Islet of Langerhans (tissue), 1 donor: ENCODE measurements around the gene PEX14.

Experiments used
- FAIRE-seq: peaks from one replicate; lab custom pipeline; 2011; peaks lifted over from hg19 to GRCh38; lab: Jason Lieb, UNC

The PEX14 gene

DNA sequence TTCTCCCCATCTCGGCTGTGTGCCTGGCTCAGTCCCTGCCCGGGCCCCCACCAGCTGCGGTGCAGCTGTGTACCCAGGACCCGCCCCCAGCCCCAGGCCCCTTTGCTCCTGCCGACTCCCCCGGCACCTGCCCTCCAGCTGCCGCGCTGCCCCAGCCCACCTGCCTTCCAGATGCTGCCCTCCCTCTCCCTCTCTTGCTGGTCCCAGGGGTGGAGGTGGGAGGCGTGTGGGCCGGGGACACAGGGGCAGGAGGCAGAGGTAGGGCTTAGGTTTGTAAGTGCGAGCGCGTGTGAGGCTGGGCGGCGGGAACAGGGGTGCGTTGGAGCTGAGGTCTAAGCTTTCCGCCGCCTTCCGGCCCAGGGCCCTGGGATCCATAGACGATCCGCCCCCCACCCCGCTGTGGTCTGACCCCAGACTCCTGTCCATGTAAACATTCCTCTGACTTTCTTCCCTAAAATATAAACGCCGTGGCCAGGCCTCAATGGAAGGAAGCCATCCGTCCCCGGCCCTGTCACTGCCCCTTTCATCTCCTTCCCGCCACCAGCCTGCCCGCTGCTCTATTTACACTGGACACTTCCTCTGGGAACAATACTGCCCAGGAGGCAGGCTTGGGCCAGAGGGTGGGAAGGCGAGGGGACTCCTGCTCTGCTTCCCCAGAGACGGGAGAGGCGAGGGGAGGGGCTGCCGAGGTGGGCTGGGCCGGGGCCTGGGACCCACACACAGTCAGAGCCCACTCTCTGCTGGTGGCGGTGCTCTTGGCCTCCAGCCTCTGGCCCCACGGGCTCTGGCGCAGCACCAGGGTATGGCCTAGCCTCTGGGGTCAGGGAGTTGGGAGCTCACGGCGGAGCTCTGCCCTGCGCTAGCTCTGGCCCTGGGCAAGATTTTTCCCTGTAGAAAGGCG, 193.4 kb downstream of the PEX14 start:
- no peak for FAIRE-seq

DNA sequence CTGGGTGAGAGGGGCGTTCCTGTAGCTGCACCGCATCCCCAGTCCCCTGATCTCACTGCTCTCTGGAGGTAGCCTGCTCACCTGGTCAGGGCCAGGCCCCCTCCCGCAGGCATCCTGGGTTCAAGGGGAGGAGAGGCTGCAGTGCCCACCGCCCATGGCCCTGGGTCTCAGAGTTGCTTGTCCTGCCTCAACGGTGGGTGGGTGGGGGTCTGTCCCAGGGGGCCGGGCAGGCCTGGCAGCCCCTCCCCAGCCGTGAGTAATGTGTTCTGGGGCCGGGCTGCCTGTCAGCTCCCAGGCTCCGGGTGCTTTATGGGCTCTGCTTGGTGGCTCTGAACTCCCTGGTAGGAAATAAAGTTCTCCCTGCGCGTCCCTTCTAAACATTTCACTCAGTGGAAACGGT, 194.8 kb downstream of the PEX14 start:
- FAIRE-seq, result no peak

DNA sequence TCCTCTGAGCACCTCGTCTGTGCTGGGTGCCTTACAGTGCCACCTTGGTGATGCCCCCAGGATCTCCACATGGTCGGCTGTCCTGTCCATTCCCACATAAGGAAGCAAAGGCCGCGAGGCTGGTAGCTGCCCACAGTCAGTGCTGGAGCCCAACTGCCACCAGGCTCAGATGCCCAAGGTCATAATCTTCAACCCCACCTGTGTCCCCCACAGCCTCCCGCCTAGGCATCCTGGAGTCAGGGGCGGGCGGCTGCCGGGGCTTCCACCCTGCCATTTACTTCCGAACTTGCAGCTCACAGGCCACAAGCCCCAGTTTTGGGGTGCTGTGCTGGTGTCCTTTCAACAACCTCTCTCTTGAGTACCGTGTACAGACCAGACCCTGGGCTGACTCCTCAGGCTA, 195.4 kb downstream of the PEX14 start:
- no peak for FAIRE-seq

DNA sequence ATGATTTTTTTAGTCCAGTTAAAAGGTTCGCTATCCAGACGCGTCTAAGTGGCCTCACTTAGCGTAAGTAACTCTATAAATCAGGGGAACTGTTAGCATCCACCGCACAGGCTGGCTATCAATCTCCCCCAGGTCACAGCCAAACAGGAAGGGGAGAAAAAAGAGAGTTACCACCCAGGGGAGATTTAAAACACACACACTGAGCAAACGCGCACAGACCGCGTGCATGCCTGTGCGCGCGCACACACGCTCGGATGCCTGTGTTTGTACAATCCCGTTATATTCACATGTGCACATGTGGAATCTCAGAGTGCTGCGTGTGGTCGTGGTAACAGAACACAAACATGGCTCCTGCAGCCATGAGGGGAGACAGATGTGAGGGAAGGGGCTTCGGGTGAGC, 196.3 kb downstream of the PEX14 start:
- FAIRE-seq, result no peak

DNA sequence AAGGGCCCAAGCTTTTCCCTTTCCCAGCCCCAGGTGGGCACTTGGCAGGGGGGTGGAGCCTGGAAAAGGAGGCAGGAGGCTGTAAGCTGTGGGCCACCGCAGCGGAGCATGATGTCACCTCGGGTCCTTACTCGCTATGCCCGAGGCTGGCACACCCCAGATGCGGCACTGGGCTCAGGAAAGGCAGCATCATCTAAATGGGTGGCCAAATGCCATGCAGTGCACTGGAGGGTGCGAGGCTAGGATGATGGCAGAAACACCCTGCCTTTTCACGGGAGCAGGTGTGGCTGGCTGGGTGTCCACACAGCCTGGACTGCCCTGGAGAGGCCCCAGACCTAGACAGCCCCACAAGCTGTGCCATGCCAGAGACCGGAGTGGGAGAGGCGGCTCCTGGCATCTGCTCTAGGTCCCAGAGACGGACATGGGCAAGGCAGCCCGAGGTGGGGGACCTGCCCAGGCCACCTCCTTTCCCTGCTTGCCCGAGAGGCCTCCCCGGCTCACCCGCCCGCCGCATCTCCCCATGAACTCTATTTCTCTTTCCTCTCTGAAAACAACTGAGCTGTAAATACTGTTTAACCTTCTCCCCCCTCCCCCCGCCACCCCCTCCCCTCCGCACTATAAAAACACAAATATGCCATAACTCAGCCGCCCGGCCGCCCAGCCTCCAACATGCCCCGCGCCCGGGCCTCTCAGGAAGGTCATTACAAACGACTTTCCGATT, 197.0 kb downstream of the PEX14 start:
- no peak for FAIRE-seq

DNA sequence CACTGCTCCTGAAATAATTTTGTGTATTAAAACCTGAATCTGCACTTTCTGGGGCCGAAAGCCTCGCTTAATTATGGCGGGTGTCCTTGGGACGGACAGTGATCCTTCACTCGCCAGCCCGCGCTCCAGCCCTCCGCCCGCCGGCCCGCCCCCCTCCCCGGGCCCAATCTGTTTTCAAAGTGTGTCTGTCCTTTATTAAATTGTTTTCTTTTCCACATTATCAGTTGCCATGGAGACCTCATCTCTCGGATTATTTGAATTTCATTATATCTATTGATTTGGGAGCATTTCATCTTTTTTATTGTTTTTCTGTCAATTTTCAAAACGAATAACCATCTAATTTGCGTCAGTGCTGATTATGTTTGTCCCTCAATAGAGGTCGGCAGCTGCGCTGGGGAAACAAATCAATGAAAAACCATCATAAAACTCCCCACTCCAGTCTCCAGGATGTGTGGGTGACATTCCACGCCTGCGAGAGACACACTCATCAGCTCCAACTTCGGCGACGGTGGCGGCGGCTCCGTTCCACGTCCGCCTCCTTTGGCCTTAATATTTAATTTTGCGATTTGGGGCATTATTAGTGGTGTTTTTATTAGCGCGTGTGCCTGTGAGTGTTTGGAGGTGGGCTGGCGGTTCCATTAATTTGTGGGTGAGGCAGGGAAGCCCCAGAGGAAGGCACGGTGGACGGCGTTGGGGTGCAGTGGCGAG, 197.7 kb downstream of the PEX14 start:
- FAIRE-seq, result no peak

DNA sequence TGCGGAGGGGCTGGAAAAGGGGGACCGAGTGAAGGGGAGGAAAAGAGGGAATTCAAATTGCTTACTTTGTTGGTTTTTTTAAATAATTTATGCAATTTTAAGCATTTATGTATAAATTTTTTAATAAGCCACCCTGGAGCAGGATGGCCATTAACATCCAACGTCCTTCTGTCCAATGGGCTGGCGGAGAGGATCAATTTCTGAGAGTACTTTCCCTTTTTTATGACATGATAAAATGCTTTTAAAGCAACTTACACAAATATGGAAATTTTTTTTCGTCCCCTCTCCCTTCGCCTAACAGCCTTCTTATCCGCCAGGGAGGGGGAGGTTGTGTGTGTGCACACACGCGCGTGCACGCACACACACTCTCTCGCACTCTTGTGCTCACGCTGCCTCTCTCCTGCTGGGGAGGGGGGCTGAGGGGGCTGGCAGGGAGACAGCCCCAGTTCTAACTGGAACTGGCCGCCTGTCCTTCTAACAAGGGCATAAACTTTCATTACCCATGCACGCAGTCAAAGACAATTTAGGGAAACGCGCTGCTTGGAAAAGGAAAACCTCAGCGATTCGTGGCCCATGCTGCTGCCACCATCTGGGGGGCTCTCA, 198.5 kb downstream of the PEX14 start:
- no peak for FAIRE-seq

DNA sequence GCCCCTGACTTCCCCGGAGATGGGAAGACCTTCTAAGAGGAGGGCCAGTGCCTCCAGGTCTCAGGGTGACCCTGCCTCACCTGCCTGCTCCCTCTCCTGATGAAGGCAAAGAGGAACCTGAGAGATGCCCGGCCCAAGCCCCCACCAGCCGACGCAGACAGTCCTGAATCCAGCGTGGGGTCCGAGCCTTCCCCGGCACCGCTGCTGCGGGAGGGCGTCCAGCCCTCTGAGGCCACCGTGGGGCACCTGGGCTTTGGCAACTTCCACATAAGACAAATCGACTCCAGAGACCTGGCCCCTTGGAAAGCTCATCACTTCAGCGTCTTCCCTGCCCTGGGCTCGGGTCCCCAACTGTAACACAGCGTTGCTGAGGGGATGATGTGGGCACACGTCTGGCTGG, 199.5 kb downstream of the PEX14 start:
- no peak for FAIRE-seq

DNA sequence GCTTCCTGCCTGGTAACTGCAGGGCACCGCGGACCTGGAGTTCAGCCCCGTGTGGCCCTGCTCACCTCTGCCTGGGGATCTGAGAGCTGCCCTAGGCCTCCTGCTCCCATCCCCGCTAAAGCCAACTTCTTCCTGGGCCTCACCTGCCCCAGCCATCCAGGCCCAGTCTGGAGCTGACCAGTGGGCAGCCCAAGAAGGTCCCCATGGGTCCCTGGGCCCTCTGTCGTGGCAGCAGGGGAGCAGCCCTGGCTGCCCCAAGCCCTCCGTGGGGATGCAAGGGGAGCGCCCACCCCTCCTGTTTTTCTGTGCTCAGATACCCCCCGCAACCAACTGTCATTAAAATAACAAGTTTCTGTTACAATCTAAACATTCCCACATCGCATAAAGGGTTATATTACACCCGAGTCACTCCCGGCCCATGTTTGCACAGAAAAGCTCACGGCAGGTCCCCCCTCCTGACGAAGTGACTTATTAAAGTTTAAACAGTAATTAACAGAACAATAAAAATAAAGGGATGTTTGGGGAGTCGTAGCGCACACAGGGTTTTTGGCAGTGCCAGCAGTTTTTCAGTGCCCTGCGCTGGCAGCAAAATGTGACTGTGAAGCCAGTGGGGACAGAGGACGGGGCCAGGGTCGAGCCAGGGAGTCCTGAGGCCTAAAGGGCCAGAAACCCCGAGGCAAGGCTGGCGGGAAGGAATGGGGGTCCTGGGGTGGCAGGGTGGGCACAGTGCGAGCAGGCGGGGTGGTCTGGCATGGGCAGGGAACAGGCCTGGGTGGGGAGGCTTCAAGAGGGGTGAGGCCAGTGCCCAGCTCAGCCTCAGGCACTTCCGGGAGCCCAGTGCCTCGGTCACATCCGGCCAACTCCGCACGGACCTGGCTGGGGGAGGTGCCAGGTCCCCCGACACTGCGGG, 200.2 kb downstream of the PEX14 start:
- no peak for FAIRE-seq

DNA sequence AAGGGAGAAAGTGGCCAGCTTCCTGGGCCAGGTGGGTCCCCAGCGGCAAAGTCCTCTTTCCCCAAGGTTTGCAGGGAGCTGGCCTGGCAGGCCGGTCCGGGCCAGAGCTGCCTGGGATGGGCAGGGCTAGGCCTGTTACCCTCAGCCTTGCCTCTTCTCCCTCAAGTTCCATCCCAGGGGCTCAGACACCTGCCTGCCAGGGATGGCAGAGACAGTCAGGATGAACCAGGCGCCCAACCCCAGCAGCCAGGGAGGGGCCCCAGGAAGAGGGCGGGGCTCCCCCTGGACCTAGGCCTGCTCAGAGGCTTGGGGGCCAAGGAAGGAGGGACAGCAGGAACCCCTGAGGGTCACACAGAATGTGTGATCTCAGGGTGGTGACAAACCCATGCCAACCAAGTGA, 201.1 kb downstream of the PEX14 start:
- no peak for FAIRE-seq

DNA sequence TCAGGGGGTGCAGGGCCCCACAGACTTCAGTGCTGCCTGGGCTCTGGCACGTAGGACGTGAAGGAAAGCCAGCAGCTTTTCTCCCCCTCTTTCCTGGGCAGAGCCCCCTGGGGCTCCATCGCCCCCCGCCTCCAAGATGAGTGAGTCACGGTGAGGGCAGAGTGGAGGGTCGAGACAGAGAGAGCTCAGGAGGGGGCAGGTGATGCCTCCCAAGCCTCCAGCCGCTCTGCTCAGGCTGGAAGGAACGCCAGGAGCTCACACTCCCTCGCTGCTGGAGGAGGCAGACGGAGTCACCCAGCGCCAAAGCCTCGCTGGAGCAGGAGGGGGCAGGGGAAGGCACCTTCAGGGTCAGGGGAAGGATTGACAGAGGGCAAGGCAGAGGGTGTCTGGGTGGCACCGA, 202.2 kb downstream of the PEX14 start:
- no peak for FAIRE-seq

DNA sequence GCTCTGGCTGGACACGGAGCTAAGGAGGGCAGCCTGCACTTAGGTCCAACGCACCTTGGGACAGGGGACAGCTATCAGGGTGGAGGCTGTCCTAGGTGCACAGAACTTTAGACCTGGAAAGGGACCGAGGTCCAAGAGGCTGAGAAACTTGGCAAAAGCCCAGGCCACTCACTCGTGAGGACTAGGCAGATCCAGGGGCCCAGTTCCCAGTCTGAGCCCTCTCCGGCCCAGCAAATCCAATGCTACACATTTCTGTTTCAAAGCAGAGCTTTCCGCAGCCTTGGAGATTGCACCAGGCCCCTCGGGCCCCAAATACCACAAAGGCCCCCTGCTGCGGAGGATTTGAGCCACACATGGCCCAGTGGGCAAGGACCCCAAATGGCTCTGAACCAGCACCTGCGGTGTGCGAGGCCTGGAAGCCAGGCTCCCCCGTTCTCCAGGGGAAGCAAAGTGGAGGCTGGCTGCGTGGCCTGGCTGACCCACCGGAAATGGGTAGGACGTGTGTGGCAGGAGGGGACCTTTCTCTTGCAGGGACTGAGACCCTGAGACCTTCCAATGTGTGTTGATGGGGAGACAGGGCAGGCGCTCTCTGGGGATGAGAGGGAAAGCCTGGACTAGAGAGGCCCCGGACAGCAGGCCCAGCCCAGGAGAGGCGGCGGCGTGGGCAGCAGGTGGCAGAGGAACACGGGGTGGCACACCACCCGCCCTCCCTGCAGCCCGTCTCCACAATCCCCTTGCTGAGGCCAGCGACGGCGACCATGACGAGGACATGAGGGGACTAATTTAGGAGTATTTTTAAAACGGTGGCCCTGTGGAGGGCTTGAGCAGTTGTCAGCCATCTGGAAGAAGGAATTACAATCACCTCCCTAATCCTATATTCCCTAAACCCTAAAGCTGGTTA, 203.0 kb downstream of the PEX14 start:
- no peak for FAIRE-seq

DNA sequence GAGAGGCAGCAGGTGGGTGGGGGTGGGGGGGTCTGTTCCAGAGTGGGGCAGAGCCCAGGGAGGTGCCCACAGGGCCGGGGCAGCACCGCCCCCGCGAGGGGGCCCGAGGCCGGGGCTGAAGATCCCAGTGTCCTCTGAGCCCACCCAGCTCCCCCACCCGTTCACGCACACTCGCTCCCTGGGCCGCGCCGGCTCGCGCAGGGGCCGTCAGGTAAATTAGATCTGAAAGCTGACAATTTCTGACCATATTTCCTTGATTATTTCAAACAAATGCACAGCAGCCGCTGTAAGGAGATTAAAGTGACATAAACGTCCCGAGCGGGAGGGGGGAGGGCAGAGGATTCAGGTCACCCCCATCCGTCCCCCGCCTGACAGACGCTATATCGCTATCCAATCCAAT, 203.7 kb downstream of the PEX14 start:
- no peak for FAIRE-seq

DNA sequence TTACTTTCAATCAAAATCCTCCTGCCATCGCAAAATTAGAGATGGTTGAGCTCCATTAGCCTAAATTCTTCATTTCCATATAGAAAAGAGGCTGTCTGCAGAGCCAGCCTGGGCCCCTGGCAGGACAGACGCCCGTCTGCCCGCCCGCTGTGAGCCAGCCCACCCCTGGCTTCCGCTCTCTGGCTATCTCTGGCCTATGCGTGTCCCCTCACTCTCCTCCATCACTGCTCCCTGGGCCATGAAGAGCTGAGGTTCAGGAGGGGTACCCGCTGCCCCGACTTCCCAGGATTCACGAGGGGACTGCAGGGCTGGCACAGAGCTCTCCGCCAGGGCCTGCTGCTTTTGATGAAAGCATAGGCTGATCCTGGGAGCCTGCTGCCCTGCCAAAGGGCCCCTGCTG, 204.1 kb downstream of the PEX14 start:
- FAIRE-seq, result no peak

DNA sequence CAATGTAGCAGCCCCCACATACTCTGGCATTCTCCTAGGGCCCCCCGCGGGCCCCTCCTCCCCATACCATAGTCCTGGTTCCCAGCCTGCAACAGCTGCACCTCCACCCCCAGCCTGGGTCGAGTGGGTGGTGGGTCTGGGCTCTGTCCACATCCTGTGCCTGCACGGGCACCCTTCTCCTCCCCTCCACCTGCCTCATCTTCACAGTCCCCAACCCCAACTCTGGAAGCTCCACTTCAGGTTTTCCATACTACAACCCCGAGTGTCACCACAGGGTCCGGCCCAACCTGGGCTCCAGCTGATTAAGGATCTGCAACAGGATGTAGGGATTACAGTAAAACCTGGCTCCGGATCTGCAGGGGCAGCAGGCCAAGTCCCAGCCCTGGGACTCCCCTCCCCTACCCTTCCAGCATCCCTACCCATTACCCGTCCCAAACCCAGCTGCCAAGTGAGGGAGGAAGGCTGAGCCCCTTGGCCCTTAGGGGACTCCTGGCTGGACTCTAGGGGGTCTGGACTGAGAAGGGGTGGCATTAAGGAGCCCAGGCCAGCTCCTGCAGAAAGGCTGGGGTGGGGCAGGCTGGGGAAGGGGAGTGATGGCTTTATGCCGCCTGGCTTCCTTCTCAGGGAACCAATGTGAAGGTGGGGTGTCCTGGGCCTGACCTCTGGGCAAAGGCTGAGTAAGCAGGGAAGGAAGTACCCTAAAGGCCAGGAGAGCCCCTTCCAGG, 204.9 kb downstream of the PEX14 start:
- no peak for FAIRE-seq
